Type B pancreatic cell (in vitro differentiated cells): ENCODE measurements around the gene GNAO1. TPM values are rescaled to one million over a fixed set of nuclear protein-coding genes. Genes with fewer than 3 reads are reported as not detected.

Experiments used
- DNase-seq: peaks from one replicate; pipeline ENCODE4 v3.0.0; 2021; ENCODE audit warnings: mixed read lengths; ENCODE audit not compliant: unreplicated experiment; ENCODE audit errors: extremely low spot score
- H3K27ac Mint-ChIP-seq: 2 replicates; pipeline ENCODE4 v1.8.0; 2021; ENCODE audit warnings: mild to moderate bottlenecking, mixed read lengths
- H3K27me3 Mint-ChIP-seq: 2 replicates; pipeline ENCODE4 v1.8.0; 2021; ENCODE audit warnings: mixed read lengths
- H3K36me3 Mint-ChIP-seq: 2 replicates; pipeline ENCODE4 v1.8.0; 2021; ENCODE audit warnings: mixed read lengths
- H3K4me1 Mint-ChIP-seq: one replicate; pipeline ENCODE4 v1.8.0; 2021; ENCODE audit warnings: mixed read lengths; ENCODE audit not compliant: unreplicated experiment
- H3K4me3 Mint-ChIP-seq: 2 replicates; pipeline ENCODE4 v1.8.0; 2021; ENCODE audit warnings: mild to moderate bottlenecking, mixed read lengths
- H3K9me3 Mint-ChIP-seq: 2 replicates; pipeline ENCODE4 v1.8.0; 2021; ENCODE audit warnings: mixed read lengths
- CTCF ChIP-seq: fragments of 200-600 bp; sonication (generic); conservative IDR thresholded peaks from 2 replicates; pipeline ENCODE4 v1.5.0; 2021; ENCODE audit warnings: antibody characterized with exemption, mild to moderate bottlenecking
- total RNA-seq: library from RNA; stranded (reverse); gene quantifications from 2 replicates; pipeline ENCODE4 v1.2.1, GENCODE V29; 2021; ENCODE audit warnings: low replicate concordance

The GNAO1 gene
- total RNA-seq, 1 donor from 2014 or later = 13.2 TPM

GRCh38 chr16:56337858-56338325 is 146.6 kb downstream of the GNAO1 start:
- no peak for TF ChIP-seq CTCF
- H3K27ac Mint-ChIP-seq = no peak overlapping the region
- H3K9me3 Mint-ChIP-seq = no peaks in the 10 kb centered on the region
- no peaks in the 10 kb centered on the region for H3K4me1 Mint-ChIP-seq
- H3K4me3 Mint-ChIP-seq = no peak overlapping the region
- no peaks in the 10 kb centered on the region for H3K36me3 Mint-ChIP-seq
- H3K27me3 Mint-ChIP-seq = no peaks in the 10 kb centered on the region
- no peak for DNase-seq

DNA sequence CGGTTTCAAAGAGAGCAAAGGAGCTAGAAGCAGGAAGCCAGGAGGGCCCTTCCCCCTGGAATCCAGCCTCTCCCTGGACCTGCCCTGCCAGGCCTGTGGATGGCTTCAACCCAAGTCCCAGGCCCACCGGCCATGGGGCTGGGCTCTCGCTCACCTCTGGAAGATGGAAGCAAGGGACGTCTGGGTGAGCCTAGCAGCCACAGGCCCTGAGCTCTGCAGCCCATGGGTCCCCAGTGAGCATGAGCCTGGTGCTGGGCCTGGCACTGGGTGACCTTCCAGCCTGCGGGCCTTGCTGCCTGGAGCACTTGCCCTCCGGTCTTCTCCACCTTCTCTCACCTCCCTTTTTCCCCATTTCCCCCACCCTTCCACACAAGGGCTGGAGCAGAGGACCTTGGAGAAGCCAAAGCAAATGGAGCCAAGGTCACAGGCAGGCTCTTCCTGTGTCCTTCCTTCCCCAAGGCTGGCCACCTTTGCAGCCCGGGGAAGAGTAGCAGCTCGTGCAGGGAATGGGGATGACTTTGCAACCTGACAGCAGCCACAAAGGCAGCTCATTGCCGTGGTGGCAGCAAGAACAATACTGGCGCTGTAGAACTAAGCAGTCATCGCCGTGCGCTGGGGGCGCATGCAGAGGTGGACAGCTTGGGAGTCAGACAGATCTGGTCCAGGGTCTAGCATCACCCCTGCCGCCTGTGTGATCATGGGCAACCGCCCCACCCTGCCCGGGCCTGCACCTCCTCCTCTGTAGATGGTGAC is 147.5 kb downstream of the GNAO1 start:
- H3K9me3 Mint-ChIP-seq = no peaks in the 10 kb centered on the region
- H3K4me3 Mint-ChIP-seq = no peak overlapping the region
- no peaks in the 10 kb centered on the region for H3K27me3 Mint-ChIP-seq
- DNase-seq = no peak
- no peak for TF ChIP-seq CTCF
- H3K27ac Mint-ChIP-seq = no peak overlapping the region
- H3K4me1 Mint-ChIP-seq = no peaks in the 10 kb centered on the region
- no peaks in the 10 kb centered on the region for H3K36me3 Mint-ChIP-seq

GRCh38 chr16:56339431-56340195 is 148.3 kb downstream of the GNAO1 start:
- no peak overlapping the region for H3K27ac Mint-ChIP-seq
- no peaks in the 10 kb centered on the region for H3K36me3 Mint-ChIP-seq
- no peaks in the 10 kb centered on the region for H3K27me3 Mint-ChIP-seq
- no peak for TF ChIP-seq CTCF
- DNase-seq = no peak
- H3K4me3 Mint-ChIP-seq = no peak overlapping the region
- no peaks in the 10 kb centered on the region for H3K9me3 Mint-ChIP-seq
- H3K4me1 Mint-ChIP-seq = no peaks in the 10 kb centered on the region

- DNase-seq = no peak
- Mint-ChIP-seq H3K27ac (no peak overlapping the region), H3K4me3 (no peak overlapping the region), H3K4me1 (no peaks in the 10 kb centered on the region), H3K9me3 (no peaks in the 10 kb centered on the region), H3K27me3 (no peaks in the 10 kb centered on the region), H3K36me3 (no peaks in the 10 kb centered on the region)
- no peak for TF ChIP-seq CTCF
Observed at GRCh38 chr16:56340416-56340815, 149.1 kb downstream of the GNAO1 start.

- Mint-ChIP-seq H3K9me3 (no peaks in the 10 kb centered on the region), H3K36me3 (no peaks in the 10 kb centered on the region), H3K27me3 (no peaks in the 10 kb centered on the region), H3K4me1 (no peaks in the 10 kb centered on the region), H3K27ac (no peak overlapping the region), H3K4me3 (no peak overlapping the region)
- no peak for TF ChIP-seq CTCF
- no peak for DNase-seq
Observed at GRCh38 chr16:56340864-56341365, 149.6 kb downstream of the GNAO1 start.
